B cell (primary cell): ENCODE data around the gene CNNM3. TPM values are rescaled to one million over a fixed set of nuclear protein-coding genes. Genes with fewer than 3 reads are reported as not detected.

Experiments
- ATAC-seq: fragments of 200-7000 bp; cut with Tn5 transposase; one replicate; pipeline ENCODE4 v1.10.0; 2021; ENCODE audit warnings: low read depth, mild to moderate bottlenecking, moderate number of reproducible peaks, moderate library complexity
- CTCF ChIA-PET: fragments of 350-600 bp; sonication (Branson Sonifier 250); formaldehyde crosslinking; loops from one replicate; lab custom pipeline; 2021; ENCODE audit warnings: antibody characterized with exemption, inconsistent platforms; lab: Charles Lee
- POLR2A ChIA-PET: fragments of 350-600 bp; sonication (Branson Sonifier 250); formaldehyde crosslinking; loops from one replicate; lab custom pipeline; 2021; ENCODE audit warnings: antibody characterized with exemption; lab: Charles Lee
- DNase-seq: peaks from one replicate; pipeline ENCODE4 v3.0.0; 2013
- H2AFZ ChIP-seq: 2 replicates; pipeline ENCODE4 v1.6.1; 2012; ENCODE audit warnings: mild to moderate bottlenecking, low read depth, low read length; ENCODE audit not compliant: insufficient read depth, poor library complexity, severe bottlenecking
- H3K27ac ChIP-seq, 2 donors: 1 replicate in 1 of 2; 2 replicates in 1 of 2; pipeline ENCODE4 v1.5.1; 2012 to 2013; ENCODE audit warnings: low read length in 2 of 2, mild to moderate bottlenecking in 2 of 2, moderate library complexity in 1 of 2
- H3K27me3 ChIP-seq, 4 experiments: fragments of 200-600 bp in 1 of 4; sonication (generic) in 1 of 4; replicated peaks in 1 of 4; 1 replicate in 2 of 4; 2 replicates in 2 of 4; pipeline versions ENCODE4 v1.6.1 to v1.7.0; 2013 to 2016; ENCODE audit warnings: low read length in 3 of 4, mild to moderate bottlenecking in 2 of 4, mixed read lengths in 1 of 4, moderate library complexity in 1 of 4; ENCODE audit not compliant: insufficient read depth in 4 of 4, control insufficient read depth in 3 of 4; ENCODE audit errors: control extremely low read depth in 1 of 4
- H3K36me3 ChIP-seq, 2 experiments: replicated peaks in 1 of 2; 1 replicate in 1 of 2; 2 replicates in 1 of 2; pipeline versions ENCODE4 v1.6.1 to v1.7.1; 2013; ENCODE audit warnings: low read length in 1 of 2; ENCODE audit not compliant: insufficient read depth in 2 of 2, control insufficient read depth in 1 of 2; ENCODE audit errors: control extremely low read depth in 1 of 2, extremely low read depth in 1 of 2
- H3K4me1 ChIP-seq, 2 donors: fragments of 200-600 bp in 1 of 2; sonication (generic) in 1 of 2; 1 replicate in 1 of 2; 2 replicates in 1 of 2; pipeline versions ENCODE4 v1.5.1 to v1.6.1; 2013 to 2017; ENCODE audit warnings: low read length in 2 of 2; ENCODE audit not compliant: control insufficient read depth in 2 of 2, insufficient read depth in 2 of 2
- H3K4me2 ChIP-seq: replicated peaks from 2 replicates; pipeline ENCODE3; 2012; ENCODE audit warnings: mild to moderate bottlenecking, low read depth, low read length; ENCODE audit not compliant: poor library complexity, severe bottlenecking
- H3K4me3 ChIP-seq, 5 experiments: fragments of 200-600 bp in 1 of 5; sonication (generic) in 1 of 5; 1 replicate in 3 of 5; 2 replicates in 2 of 5; pipeline versions ENCODE4 v1.5.1 to v1.7.0; 2011 to 2016; ENCODE audit warnings: low read length in 4 of 5, mild to moderate bottlenecking in 4 of 5, low read depth in 2 of 5, control low read depth in 1 of 5, moderate library complexity in 1 of 5; ENCODE audit not compliant: insufficient read depth in 1 of 5; ENCODE audit errors: control extremely low read depth in 1 of 5, extremely low read depth in 1 of 5
- H3K79me2 ChIP-seq: fragments of 200-600 bp; sonication (generic); one replicate; pipeline ENCODE4 v1.6.0; 2016; ENCODE audit warnings: low read length; ENCODE audit not compliant: control insufficient read depth, insufficient read depth
- H3K9ac ChIP-seq: fragments of 200-600 bp; sonication (generic); 2 replicates; pipeline ENCODE4 v1.6.1; 2017; ENCODE audit warnings: mild to moderate bottlenecking, low read length, moderate library complexity
- H3K9me3 ChIP-seq, 3 donors: one replicate each; pipeline versions ENCODE4 v1.6.1 to v1.7.1; 2013; ENCODE audit warnings: low read length in 2 of 3; ENCODE audit not compliant: control insufficient read depth in 2 of 3, insufficient read depth in 1 of 3; ENCODE audit errors: control extremely low read depth in 1 of 3
- H4K20me1 ChIP-seq: 2 replicates; pipeline ENCODE4 v1.6.0; 2012; ENCODE audit warnings: mild to moderate bottlenecking, low read length; ENCODE audit not compliant: insufficient read depth, control insufficient read depth, poor library complexity, severe bottlenecking
- H3K27ac Mint-ChIP-seq: one replicate; pipeline ENCODE4 v1.8.0; 2021; ENCODE audit warnings: mixed read lengths
- H3K27me3 Mint-ChIP-seq: one replicate; pipeline ENCODE4 v1.8.0; 2021; ENCODE audit warnings: mixed read lengths
- H3K4me1 Mint-ChIP-seq: one replicate; pipeline ENCODE4 v1.8.0; 2021; ENCODE audit warnings: mixed read lengths
- H3K4me3 Mint-ChIP-seq: one replicate; pipeline ENCODE4 v1.8.0; 2021; ENCODE audit warnings: mixed read lengths
- H3K9me3 Mint-ChIP-seq: one replicate; pipeline ENCODE4 v1.8.0; 2022; ENCODE audit warnings: mixed read lengths; ENCODE audit not compliant: insufficient read depth
- EZH2 ChIP-seq: IDR thresholded peaks from 2 replicates; pipeline ENCODE4 v1.6.1; 2012; ENCODE audit warnings: borderline replicate concordance, low read depth, mild to moderate bottlenecking, moderate library complexity, low read length; ENCODE audit not compliant: insufficient read depth, poor library complexity, severe bottlenecking
- WGBS: methylation state at CpG from one replicate; pipeline ENCODE4 v1.1.5; 2013; ENCODE audit warnings: missing lambda C conversion rate; ENCODE audit not compliant: insufficient coverage; 5-methylcytosine and 5-hydroxymethylcytosine counted together
- intact Hi-C: fragments of 100-400 bp; cut with micrococcal nuclease; formaldehyde crosslinking; loops from one replicate; pipeline ENCODE4 v1.10.0; 2022
- polyA plus RNA-seq: library from polyadenylated mRNA; depleted of rRNA; stranded (reverse); fragments of >200 nt; gene quantifications from 2 replicates; pipeline ENCODE4 v1.2.3, GENCODE V29; 2012
- total RNA-seq, 2 donors: library from RNA; stranded (reverse); fragments of 120-200 nt in 1 of 2; gene quantifications; 1 replicate in 1 of 2; 2 replicates in 1 of 2; pipeline versions ENCODE4 v1.2.3 to v1.2.4, GENCODE V29; 2013 to 2022
- TF ChIP-seq, protein P1 (sequence below): fragments of 200-600 bp; IDR thresholded peaks from one replicate; pipeline ENCODE4 v1.8.0; 2022; ENCODE audit warnings: antibody characterized with exemption, mild to moderate bottlenecking

CNNM3 gene
- total and polyA plus RNA-seq, 2 donors (not counting 1 experiment from before 2014, with no cell fraction given) = 28.8 to 54.7 TPM

GRCh38 chr2:96866586-96866985 lies 50.5 kb downstream of the CNNM3 start:
- no peaks in the 10 kb centered on the region for H4K20me1 ChIP-seq
- 49% methylated on average over 8 of the region's 8 CpGs for WGBS
- ATAC-seq = no peak
- peaks cover 0 to 14% (median 0%) of the 10 kb centered on the region in 3 donors for H3K9me3 ChIP-seq
- H3K36me3 ChIP-seq = no peaks in the 10 kb centered on the region
- intact Hi-C loops = no loop called here
- H3K4me1 Mint-ChIP-seq = peaks cover 25% of the 10 kb centered on the region
- H3K27ac ChIP-seq = no peak overlapping the region
- H3K27me3 ChIP-seq = peaks cover 0 to 41% (median 13%) of the 10 kb centered on the region in 4 experiments
- H3K4me3 ChIP-seq = no peak overlapping the region
- peaks cover 30% of the 10 kb centered on the region for H3K27me3 Mint-ChIP-seq
- CTCF ChIA-PET = interaction anchor here (0.8 to 3.2 kb wide), 2 partner anchors 9 to 16 kb away, joined by 3 to 19 read pairs; partner anchors contain the start of gene ANKRD39
- H3K9me3 Mint-ChIP-seq = no peaks in the 10 kb centered on the region
- H3K4me1 ChIP-seq = peaks cover 27 to 33% of the 10 kb centered on the region in 2 donors
- no peak for DNase-seq
- H3K79me2 ChIP-seq = no peaks in the 10 kb centered on the region
- H2AFZ ChIP-seq = no peak overlapping the region
- no peak overlapping the region for H3K27ac Mint-ChIP-seq
- POLR2A ChIA-PET = no interaction called here
- TF ChIP-seq, protein P1, sequence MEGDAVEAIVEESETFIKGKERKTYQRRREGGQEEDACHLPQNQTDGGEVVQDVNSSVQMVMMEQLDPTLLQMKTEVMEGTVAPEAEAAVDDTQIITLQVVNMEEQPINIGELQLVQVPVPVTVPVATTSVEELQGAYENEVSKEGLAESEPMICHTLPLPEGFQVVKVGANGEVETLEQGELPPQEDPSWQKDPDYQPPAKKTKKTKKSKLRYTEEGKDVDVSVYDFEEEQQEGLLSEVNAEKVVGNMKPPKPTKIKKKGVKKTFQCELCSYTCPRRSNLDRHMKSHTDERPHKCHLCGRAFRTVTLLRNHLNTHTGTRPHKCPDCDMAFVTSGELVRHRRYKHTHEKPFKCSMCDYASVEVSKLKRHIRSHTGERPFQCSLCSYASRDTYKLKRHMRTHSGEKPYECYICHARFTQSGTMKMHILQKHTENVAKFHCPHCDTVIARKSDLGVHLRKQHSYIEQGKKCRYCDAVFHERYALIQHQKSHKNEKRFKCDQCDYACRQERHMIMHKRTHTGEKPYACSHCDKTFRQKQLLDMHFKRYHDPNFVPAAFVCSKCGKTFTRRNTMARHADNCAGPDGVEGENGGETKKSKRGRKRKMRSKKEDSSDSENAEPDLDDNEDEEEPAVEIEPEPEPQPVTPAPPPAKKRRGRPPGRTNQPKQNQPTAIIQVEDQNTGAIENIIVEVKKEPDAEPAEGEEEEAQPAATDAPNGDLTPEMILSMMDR = no peak
- no peak for TF ChIP-seq EZH2
- peak overlapping the region; percentile 44 for H3K4me3 Mint-ChIP-seq
- no peak overlapping the region for H3K9ac ChIP-seq
- H3K4me2 ChIP-seq = no peak overlapping the region

DNA sequence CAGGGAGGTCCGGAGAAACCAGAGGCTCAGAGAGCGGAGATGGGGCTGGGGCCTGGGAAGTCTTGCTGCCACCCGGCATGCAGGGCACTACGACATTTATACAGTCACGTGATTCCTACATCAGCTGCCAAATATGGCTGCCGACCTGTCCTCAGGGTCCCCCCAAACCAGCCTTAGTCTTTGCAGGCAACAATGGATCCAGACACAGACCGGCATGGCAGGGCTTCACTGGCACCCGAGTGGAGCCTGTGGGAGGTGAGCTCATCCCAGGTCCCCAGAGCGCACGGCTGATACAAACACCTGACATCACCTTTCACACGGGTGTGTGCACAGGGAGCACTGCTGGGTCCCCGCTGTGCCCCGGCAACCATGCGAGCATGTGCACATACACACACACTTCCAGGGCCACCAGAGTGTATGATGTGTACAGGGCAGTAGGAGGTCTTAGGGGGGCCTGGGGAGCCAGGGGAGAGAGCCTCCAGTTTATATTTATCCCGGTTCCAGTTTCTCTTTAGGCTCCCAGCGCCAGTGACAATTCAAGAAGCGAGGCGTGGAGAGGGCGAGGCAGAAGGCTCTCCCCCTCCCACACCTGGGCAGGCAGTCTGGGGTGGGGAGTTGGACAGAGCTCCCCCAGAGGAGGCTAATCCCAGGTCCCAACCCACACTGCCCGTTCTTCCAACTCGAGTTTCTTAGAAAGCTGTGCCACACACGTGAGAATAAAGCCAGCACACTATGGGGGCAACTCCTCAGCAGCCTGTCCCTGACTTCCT lies 51.1 kb downstream of the CNNM3 start:
- intact Hi-C loops = no loop called here
- POLR2A ChIA-PET = no interaction called here
- Mint-ChIP-seq H3K4me3 (peak overlapping the region; percentile 78), H3K27ac (peak overlapping the region; percentile 6), H3K27me3 (peaks cover 30% of the 10 kb centered on the region), H3K4me1 (peaks cover 25% of the 10 kb centered on the region), H3K9me3 (no peaks in the 10 kb centered on the region)
- Histone ChIP-seq H4K20me1 (no peaks in the 10 kb centered on the region), H3K27me3 (peaks cover 0 to 41% (median 13%) of the 10 kb centered on the region in 4 experiments), H3K9ac (no peak overlapping the region), H3K4me1 (peaks cover 27 to 33% of the 10 kb centered on the region in 2 donors), H3K4me2 (peak overlapping the region; percentile 100), H3K79me2 (no peaks in the 10 kb centered on the region), H3K36me3 (no peaks in the 10 kb centered on the region), H2AFZ (no peak overlapping the region), H3K27ac (no peak overlapping the region), H3K4me3 (no peak overlapping the region), H3K9me3 (peaks cover 0 to 14% (median 0%) of the 10 kb centered on the region in 3 donors)
- CTCF ChIA-PET = interaction anchor here (0.8 to 3.2 kb wide), 2 partner anchors 10 to 16 kb away, joined by 3 to 19 read pairs; partner anchors contain the start of gene ANKRD39
- no peak for TF ChIP-seq EZH2
- TF ChIP-seq, protein P1 = no peak
- no peak for ATAC-seq
- DNase-seq = no peak
- 63% methylated on average over 13 of the region's 22 CpGs for WGBS
